T-helper 1 cell (primary cell): Measurements from ENCODE around the gene SLC66A3.
A peak's percentile ranks its signal among the peaks of the same experiment; 100 is the strongest.

Experiments used
- DNase-seq, 5 donors: peaks; one replicate each; pipeline ENCODE4 v3.0.0-alpha.2; 2012 to 2020
- total RNA-seq, 4 donors: gene quantifications; one replicate each; lab custom pipeline; 2026; lab: John Stamatoyannopoulos, UW

The SLC66A3 gene
- total RNA-seq = 17.5 to 26.1 (median 19.8) reads per million in 4 donors

DNA sequence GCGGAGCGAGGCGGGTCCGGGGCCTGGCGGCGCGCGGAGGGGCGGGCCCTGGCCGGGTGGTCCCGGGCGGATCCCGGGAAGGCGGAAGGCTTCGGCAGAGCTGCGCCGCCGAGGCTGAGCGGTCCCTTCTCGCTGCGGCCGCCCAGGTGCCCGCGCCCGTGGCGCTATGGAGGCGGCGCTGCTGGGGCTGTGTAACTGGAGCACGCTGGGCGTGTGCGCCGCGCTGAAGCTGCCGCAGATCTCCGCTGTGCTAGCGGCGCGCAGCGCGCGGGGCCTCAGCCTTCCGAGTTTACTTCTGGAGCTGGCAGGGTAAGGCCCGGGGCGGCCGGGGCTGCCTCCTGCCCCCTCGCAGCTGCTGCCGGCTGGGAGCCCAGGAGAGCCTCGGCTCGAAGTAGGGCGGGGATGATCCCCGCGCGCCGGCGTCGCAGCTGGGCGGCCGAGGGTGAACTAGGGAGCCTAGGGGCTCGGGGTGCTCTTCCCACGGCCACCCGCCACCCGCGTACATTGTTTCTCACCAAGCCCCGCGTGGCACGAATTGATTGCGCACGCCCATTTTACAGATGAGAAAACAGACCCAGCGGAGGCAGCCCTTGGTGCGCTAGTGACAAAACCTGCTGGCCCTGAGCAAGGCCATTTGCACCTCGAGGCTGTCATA is at the start of gene SLC66A3:
SLC66A3 (plus strand) TSS at position 87 of the 655 bp plus-strand sequence; CDS start at position 167, 80 bp downstream.
- peak in 1 of 5 donors; percentile 86 for DNase-seq

DNA sequence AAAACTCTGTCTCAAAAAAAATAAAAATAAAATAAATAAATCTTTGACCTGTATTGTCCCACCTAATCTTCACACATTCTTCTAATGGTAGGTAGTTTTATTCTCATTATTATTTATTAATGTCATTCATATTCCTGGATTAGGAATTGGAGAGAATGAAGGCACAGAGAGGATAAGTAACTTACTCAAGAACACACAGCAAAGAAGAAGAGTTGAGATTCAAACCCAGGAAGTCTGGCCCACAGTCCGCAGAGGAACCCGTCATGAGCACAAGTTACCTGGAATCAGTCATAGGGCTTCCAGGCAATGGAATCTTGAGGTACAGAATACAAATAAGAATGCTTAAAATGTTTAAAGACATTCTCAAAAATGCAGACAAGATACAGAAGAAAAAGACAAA is 46.3 kb upstream of the SLC66A3 start:
- DNase-seq = no peak

DNA sequence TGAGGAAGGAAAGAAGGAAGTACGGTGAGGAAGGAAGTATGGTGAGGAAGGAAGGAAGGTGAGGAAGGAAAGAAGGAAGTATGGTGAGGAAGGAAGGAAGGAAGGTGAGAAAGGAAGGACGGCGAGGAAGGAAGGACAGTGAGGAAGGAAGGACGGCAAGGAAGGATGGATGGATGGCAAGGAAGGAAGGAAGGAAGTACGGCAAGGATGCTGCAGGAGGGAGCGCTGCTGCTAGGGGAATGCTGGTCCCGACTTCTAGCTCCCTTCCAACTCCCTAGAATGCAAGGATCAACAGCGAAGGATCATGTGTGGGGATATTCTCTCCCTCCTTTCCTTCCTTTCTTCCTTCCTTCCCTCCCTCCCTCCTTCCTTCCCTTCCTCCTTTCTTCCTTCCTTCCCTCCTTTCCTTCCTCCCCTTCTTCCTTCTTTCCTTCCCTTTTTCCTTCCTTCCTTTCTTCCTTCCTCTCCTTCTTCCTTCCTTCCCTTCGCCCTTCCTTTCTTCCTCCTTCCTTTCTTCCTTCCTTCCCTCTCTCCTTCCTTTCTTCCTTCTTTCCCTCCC is 42.3 kb upstream of the SLC66A3 start:
- DNase-seq = no peak

DNA sequence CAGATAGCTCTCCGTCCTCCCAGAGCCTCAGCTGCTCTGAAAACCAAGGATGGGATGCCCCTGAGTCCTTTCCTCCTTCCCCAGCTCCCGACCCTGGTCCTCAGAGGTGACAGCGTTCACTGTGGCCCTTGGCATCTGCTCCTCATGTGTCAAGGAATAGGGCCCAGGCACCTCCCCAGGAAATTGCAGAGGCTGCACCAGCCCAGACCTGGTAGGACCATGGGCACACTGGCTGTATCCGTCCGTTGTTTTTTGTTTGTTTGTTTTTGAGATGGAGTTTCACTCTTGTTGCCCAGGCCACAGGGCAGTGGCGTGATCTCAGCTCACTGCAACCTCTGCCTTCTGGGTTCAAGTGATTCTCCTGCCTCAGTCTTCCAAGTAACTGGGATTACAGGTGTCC is 37.5 kb upstream of the SLC66A3 start:
- DNase-seq = no peak

DNA sequence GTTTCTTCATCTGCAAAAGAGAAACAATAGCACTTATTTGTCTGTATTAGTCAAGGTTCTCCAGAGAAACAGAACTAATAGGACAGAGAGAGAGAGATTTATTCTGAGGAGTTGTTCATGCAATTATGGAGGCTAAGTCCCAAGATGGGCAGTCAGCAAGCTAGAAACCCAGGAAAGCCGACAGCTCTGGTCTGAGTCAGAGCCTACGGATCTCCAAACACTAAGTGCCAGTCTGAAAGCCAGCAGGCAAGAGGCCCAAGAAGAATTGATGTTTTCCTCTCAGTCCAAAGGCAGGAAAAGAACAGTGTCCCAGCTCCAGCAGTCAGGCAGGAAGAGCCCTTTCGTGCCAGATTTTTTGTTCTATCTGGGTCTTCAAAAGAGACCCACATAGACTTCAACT is 36.5 kb upstream of the SLC66A3 start:
- no peak for DNase-seq

DNA sequence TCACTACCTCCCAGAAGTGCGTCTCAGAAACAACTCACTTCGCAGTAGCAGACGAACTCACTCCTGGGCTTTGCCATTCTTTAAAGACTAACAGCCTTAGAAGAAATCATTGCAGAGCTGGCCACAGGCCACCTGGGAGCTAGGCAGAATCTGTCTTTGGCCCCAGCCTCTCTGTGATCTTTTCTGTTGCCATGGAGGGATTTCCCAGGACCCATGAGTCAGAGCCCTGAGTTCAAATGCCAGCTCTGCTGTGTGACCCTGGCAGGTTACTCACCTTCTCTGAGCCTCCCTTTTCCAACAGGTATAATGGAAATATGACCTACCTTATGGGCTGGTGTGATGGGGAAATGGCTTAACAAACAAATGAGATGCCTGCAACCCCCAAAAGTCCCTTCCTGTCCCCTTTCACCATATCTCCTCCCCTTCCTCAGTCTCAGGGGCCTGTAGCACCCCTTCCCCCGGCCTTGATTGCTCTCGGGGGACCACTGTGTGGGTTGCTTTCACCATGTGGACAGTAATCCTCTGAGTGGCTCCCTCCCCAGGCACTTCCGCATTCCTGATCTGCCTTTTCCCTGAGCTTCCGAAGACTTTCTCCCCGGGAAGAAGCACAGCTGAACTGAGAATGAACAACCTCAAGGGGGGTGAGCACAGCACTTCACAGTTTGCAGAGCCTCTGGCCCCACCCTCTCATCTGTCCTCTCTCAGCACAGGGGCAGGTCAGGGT is 34.0 kb upstream of the SLC66A3 start:
- no peak for DNase-seq

DNA sequence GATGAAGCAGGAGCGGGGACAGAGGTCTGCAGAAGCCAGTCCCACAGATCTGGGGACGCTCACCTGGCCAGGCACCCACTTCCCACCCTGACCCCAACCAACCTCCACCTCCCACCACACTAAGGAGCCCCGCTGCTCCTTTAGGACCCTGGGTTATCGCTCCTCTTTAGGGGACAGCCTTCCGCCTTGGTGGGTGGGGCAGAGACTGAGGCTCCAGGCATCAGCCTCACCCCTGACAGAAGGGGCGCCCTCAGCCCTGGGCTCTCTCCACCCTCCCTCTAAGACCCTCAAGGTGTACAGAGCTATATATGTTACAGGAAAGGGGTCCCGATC is 33.5 kb upstream of the SLC66A3 start:
- no peak for DNase-seq

DNA sequence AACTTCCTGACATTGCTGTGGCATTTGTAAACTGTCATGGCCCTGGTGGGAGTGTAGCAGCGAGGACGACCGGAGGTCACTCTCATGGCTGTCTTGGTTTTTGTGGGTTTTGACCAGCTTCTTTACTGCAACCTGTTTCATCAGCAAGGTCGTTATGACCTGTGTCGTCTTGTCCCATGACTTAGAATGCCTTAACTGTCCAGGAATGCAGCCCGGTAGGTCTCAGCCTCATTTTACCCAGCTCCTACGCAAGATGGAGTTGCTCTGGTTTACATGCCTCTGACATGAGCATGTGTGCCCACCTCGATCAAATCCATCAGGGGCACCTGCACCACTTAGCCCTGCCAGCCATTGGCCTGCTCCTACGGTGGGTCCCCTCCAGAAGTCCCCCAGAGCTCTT is 32.9 kb upstream of the SLC66A3 start:
- no peak for DNase-seq

DNA sequence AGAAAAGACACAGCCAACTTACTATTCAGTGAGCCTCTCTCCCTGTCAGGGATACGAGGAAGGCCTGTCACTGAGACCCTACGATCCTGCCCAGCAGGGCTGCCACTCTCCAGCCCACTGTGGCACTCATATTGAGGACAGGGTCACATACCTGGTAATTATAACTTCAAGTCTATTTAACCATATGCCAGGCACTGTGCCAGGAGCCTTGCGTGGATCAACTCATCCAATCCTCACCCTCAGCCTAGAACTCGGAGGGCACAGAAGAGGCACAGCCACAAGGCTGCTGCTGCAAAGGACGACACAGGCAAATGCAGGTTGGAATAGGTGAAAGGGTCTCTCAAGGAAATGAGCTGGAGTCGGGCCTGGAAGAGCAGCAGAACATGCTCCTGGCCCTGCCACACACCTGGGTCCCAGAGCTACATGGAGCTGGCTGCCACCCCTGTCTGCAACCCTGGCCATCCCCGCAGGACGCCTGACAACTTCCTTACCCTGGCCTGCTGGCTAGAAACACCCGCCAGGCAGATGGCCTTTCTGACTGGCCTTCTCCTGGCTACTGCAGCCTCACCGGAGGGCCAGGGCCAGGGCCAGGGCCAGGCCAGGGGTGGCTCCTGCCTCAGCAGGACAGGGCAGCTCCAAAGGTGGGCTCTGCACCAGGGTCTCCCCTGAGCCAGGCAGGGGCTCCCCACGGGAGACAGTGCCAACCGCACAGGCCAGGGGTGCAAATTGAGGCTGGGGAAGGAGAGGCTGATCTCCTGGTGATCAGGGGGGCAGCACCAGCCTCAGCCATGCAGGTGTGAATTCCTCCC is 32.1 kb upstream of the SLC66A3 start:
- no peak for DNase-seq

DNA sequence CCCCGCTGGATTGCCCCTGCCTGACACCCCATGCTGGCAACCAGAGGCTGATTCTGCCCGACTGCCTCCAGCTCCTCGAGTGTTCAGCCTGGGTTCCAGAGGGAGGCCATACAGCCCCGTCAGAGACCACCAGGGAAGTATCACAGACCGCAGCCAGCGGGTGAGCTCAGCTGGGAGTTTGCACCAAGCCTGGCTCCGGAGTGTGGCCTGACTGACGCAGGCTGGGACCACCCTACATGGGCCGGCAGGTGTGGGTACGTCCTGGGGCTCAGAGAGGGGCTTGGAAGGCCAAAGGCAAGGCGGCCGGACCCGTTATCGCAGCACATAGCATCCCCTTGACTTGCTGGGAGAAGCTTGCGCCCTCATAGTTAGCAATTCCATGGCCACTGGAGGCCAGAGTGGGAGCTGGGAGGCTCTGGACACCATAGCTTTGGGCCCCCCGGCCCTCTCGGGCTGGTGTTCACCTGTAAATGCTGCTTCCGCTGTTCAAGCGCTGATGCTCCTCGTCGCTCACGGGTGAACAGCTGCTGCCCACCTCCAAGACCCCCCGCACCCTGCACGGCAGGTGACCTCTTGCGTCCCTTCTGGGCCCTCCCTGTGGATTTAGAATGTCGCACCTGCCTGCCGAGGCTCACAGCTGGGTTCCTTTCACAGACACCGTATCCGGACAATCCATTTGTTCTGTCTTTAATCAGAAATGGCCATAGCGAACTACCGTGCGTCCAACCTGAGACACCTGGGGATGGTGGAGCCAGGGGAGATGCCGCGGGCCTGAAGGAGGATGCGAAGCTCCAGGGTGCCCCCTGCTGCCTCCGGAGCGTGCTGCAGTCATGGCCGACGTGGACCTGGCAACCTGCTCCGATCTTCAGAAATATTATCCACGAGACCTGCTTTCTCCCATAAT is 31.2 kb upstream of the SLC66A3 start:
- DNase-seq = peak in 4 of 5 donors; percentile 30 to 61 (median 52)

DNA sequence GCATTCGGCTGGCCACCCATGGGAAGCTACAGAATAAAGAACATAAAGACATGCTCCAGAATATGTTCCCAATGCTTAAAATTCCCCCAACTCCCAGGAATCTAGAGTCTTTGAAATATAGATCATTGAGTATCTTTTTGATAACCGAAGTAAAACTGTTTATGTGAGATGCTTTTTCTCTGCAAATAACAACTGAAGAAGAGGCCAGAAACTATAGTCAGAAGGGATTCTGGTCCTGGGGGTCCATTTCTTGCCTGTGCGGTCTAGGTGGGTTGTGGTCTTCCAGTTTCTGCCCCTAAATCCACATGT is 30.6 kb upstream of the SLC66A3 start:
- DNase-seq = no peak

DNA sequence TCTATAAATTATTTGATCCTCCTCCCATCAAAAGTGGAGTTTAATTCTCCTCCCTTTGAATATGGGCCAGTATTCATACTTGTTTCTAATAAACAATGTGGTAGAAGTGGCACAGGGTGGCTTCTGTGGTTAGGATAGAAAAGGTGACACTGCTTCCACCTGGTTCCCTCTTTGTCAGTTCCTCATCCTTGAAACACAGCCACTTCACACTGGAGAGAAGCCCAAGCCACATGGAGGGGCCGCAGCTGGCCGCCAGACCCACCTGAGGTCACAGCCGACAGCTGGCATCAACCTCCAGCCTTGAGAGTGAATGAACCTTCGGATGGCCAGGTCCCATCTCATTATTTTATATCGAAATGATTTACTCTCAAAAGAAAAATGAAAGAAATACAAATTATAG is 27.5 kb upstream of the SLC66A3 start:
- no peak for DNase-seq

DNA sequence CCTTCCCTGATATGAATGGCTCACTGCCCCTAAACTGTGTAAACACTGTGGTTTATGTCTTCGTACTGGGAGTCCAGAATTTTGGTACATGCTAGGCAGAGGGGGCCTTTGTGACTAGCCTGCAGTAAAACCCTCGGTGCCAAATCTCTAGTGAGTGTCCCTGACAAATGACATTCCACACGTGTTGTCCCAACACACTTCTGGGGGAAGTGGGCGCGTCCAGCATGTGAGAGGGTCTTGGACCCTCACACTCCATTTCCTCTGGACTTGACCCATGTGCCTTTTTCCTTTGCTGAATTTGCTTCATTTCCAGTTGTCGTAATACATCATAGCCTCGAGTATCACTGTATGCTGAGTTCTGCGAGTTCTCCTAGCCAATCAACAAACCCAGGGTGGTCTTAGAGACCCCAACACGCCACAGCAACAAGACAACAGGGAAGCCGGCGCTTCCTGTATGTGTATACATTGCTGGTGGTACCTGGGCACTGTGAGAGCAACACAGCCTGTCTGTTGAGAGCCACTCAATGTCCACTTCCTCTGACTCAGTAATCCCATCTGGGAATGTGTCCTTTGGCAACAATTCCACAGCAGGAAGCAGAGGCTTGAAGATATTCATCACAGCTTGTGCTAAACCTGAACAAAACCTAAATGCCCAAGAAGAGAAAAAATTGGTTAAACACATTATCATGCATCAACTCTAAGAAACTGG is 26.9 kb upstream of the SLC66A3 start:
- DNase-seq = no peak

DNA sequence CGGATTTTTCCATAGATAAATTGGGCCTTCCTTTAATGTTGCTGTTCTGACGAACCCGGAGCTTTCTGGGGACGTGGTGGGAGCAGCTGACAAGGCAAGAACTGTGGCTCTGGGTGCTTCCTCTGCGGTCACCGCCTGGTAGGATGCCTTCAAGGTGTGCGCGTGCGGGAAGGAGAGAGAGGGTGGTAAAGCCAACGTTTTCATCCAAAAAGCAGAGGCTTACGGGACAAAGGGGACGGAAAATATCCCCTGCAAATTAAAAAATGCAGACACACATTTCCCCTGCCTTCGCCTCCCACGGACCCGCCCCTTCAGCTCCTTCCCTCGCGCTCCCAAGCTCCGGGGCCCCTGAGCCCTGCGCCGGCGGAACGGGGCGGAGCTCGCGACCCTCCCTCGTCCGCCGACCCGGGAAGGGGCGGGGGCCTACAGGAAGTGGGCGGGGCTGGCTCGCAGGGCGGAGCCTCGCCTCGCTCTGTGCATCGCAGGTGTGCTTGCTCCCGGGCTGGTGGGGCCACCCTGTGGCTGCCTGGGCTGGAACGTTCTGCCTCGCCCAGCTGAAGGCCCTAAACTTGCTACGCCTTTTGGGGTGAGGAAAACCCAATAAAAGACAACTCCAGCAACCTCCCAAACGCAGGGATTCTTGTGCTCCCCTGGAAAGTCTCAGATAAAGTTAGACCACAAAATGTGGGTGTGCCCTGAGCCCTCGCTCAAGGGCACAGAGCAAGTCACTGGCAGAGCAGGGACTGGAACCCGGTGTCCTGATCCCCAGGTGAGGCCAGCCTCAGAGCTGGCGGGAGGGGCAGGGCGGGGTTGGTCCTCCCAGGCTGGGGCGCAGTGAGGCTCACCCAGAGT is 25.4 kb upstream of the SLC66A3 start:
- DNase-seq = peak; percentile 74 to 81 (median 78)

DNA sequence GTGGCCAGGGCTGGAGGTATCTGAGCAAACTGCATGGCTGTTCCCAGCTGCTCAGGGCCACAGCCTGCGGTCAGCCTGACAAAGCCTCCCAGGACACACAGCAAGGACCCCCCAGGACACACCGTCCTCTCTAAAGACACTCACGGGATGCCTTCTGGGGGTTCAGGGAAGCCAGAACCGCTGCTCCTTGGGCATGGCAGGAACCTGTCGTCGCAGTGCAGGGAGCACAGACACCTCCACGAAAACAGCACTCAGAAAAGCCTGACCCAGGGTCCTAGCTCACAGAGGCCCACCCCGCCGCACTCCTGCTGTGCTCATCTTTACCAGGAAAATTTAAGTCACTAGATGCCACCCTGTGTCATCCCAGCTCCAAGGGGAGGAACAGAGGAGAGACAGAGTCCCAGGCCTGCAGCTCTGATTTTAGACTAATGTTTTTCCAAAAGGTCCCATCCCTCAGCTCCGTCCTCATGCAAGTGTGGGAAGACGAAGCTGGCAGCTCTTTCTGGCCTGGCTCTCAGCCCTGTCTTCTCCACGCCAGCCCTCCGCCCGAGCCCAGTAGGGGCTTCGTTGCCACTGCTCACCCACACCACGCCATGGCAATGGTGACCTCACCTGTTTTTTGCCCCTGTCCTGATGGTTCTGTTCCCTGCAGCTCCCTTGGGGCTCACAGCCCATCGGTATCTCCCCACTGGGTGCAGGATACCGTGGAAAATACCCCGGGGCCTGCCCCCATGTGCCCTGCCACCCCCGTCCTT is 23.9 kb upstream of the SLC66A3 start:
- DNase-seq = no peak

DNA sequence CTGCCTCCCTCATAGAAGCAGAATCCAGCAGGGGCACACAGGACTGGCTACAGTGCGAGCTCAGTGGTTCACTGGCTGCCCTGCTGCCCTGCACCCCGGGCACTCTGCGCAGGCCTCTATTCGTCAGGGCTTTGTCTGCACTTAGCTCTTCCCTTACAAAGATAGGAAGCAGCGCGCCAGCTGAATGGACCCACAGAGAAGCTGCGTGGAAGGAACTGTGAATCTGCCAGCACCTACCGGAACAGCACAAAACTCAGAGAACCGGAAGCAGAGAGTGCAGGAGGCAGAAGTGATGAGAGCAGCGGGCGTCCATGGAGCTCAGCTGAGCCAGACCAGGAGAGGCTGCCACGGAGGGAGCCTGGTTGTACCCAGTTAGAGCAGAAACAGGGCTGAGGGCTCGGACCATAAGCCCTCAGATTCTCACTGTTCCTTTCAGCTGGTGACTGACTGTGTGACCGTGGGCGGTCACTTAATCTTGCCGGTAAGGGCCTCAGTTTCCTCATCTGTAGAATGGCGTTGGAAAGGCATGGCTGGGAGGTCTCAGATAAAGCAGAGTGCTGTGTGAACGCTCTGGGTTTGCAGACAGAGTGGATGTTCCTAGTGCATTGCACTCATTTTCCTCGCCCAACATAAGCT is 23.1 kb upstream of the SLC66A3 start:
- DNase-seq = no peak

DNA sequence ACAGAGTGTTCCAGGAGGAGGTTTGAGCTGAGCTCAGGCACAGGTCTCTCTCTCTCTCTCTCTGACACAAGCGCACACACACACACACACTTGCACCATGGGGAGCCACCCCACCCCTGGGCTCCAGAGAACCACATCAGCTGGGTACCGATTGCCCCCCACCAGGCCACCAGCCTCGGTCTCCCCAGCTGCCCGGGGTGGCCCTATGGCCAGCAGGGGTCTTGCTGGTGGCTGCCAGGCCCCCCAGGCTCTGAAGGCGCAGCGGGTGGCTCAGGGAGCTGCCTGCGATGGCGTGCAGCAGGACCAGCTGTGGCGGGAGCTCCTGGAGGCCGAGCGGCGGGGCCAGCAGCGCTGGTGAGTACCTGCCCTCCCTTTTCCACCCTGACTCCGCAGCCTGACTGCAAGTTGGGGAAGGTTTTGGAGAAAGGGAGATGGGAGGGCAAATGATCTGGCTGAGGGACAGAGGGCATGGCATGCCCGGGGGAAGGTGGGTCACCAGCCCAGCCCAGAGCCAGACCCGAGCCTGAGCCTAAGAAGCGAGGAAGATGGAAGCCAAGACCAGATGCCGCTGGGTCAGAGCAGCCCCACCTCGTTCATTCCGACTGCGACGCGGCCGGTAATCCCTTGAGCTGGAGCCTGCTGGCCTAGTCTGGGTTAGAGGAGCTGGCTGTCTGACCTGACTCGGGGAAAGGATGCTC is 21.9 kb upstream of the SLC66A3 start:
- DNase-seq = no peak

DNA sequence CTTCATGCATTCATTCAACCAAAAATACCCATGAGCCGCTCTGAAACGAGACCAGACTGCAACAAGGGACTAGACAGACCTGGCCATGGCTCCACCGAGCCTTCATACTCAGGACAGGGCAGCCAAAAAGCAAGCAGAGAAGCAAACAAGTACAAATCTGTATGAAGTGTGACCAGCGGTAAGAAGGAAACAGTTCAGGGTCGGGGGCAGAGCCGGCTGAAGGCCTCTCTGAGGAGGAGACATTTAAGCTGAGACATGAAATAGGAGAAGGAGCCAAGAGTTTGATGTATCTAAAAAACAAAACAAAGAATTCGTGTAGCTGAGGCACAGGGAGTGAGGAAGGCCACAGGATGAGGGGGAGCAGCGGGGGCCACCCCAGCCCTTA is 21.3 kb upstream of the SLC66A3 start:
- no peak for DNase-seq

DNA sequence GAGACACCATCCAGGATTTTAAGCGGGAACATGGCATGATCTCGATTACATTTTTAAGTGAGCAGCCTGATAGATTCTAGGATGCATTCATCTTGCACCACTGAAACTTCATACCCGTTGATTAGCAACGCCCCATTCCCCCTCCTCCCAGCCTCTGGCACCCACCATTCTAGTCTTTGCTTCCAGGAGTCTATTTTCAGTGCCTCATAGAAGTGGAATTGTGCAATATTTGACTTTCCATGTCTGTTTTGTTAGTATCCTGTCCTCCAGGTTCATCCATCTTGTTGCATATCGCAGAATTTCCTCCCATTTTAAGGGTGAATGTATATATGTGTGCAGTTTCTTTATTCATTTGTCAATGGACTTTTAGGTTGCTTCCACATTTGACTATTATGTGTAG is 20.9 kb upstream of the SLC66A3 start:
- DNase-seq = no peak
